Cardiac muscle cell (in vitro differentiated cells and primary cell): ENCODE measurements around the gene AMHR2. TPM values are rescaled to one million over a fixed set of nuclear protein-coding genes. Genes with fewer than 3 reads are reported as not detected.

Source experiments
- DNase-seq, 2 donors: peaks; one replicate each; pipeline versions ENCODE4 v3.0.0 to v3.0.0-alpha.2; 2010 to 2017; ENCODE audit warnings: low read depth in 1 of 2, low spot score in 1 of 2
- H3K27ac ChIP-seq: fragments of 200-600 bp; sonication (generic); 2 replicates; pipeline ENCODE4 v1.5.1; 2016
- H3K27me3 ChIP-seq: fragments of 200-600 bp; sonication (generic); 2 replicates; pipeline ENCODE4 v1.6.0; 2016; ENCODE audit warnings: control low read depth
- H3K36me3 ChIP-seq: fragments of 200-600 bp; sonication (generic); 2 replicates; pipeline ENCODE4 v1.5.1; 2016; ENCODE audit warnings: control low read depth
- H3K4me1 ChIP-seq: fragments of 200-600 bp; sonication (generic); 2 replicates; pipeline ENCODE4 v1.8.1; 2017; ENCODE audit warnings: low read depth, mild to moderate bottlenecking, mixed run types
- H3K4me3 ChIP-seq: fragments of 200-600 bp; sonication (generic); 2 replicates; pipeline ENCODE4 v1.5.1; 2016; ENCODE audit warnings: mild to moderate bottlenecking
- H3K9me3 ChIP-seq: fragments of 200-600 bp; sonication (generic); 2 replicates; pipeline ENCODE4 v1.5.1; 2017; ENCODE audit warnings: low read depth, mild to moderate bottlenecking, control low read depth
- polyA plus RNA-seq: library from polyadenylated mRNA; unstranded; fragments of >200 nt; fragmentation: Nextera tagmentation; extraction: Ambion mirVana; gene quantifications from 2 replicates; pipeline ENCODE4 v1.2.1, GENCODE V29; 2016
- total RNA-seq: library from RNA; depleted of rRNA; stranded (reverse); fragments of >200 nt; gene quantifications from 2 replicates; pipeline ENCODE4 v1.2.3, GENCODE V29; 2016
- TF ChIP-seq, protein P1 (sequence below): IDR thresholded peaks from 2 replicates; pipeline ENCODE4 v1.5.1; 2012; ENCODE audit warnings: low read depth, mild to moderate bottlenecking, low read length

The AMHR2 gene
- total and polyA plus RNA-seq, 2 experiments from 2014 or later, result 39.8 to 53.4 TPM

DNA sequence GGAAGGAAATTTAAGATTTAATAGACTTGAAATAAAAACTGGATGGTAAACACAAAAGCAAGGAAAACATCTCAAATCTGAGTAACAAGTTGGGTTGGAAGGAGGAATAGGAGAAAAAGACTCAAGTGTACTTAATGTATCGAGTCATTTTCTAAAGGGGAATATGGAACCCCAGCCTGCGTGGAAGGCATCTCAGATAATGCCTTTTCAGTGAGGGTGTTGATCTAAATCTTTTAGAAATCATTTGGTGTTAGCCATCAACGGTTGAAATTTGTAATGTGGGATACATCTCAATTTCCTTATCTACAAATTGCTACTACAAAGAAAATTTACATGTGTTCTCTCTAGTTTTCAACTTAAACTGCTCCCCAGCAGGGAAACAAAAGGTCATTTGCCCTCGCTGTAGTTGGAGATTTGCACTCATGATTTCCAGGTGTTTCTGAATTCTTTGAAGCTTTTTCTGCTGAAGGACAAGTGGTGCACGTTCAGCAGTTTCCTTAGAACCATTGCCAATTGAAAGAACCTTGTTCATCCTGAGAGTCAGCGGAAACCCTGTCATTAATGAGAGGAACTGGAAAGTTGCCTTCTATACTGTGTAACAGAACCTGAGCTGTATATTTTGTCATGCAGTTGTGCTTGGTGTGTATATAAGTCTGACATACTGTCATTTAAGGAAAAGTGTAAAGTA is 30.4 kb downstream of the AMHR2 start:
- Histone ChIP-seq H3K27me3 (no peaks in the 10 kb centered on the region), H3K36me3 (peaks cover 50% of the 10 kb centered on the region), H3K4me3 (peak overlapping the region; percentile 87), H3K4me1 (peaks cover 36% of the 10 kb centered on the region), H3K9me3 (no peaks in the 10 kb centered on the region), H3K27ac (peak overlapping the region; percentile 99)
- TF ChIP-seq, protein P1, sequence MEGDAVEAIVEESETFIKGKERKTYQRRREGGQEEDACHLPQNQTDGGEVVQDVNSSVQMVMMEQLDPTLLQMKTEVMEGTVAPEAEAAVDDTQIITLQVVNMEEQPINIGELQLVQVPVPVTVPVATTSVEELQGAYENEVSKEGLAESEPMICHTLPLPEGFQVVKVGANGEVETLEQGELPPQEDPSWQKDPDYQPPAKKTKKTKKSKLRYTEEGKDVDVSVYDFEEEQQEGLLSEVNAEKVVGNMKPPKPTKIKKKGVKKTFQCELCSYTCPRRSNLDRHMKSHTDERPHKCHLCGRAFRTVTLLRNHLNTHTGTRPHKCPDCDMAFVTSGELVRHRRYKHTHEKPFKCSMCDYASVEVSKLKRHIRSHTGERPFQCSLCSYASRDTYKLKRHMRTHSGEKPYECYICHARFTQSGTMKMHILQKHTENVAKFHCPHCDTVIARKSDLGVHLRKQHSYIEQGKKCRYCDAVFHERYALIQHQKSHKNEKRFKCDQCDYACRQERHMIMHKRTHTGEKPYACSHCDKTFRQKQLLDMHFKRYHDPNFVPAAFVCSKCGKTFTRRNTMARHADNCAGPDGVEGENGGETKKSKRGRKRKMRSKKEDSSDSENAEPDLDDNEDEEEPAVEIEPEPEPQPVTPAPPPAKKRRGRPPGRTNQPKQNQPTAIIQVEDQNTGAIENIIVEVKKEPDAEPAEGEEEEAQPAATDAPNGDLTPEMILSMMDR, result no peak
- no peak for DNase-seq

GRCh38 chr12:53454707-53455106 is 31.1 kb downstream of the AMHR2 start:
- DNase-seq, result no peak
- H3K4me3 ChIP-seq, result no peak overlapping the region

DNA sequence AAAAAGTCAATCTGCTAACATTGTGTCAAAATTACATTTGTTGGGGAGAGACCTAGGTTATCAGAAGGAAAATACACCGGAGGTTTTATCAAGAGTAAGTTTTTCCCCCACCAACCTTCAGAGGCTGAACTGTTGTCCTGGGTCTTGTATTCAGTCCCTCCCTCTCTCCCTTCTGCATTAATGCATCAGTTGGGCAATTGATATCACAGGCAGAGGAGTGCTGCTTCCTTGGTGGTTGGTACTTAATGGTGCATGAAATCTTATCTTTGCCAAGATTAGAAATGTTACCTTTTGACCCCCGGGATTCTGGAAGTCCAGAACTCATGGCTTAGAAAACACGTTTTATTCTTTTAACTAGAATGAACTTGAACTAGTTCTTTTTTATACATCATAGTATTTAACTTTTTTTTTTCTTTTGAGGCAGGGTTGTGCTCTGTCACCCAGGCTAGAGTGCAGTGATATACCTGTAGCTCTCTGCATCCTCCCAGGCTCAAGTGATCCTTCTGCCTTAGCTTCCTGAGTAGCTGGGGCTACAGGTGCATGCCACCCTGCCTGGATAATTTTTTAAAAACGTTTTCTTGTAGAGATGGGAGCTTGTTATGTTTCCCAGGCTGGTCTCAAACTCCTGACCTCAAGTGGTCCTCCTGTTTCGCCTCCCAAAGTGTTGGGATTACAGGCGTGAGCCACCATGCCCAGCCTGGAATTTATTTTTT is 33.2 kb downstream of the AMHR2 start:
- Histone ChIP-seq H3K4me3 (no peak overlapping the region), H3K27ac (peak overlapping the region; percentile 68), H3K36me3 (peaks cover 77% of the 10 kb centered on the region), H3K9me3 (no peaks in the 10 kb centered on the region), H3K27me3 (no peaks in the 10 kb centered on the region), H3K4me1 (peaks cover 61% of the 10 kb centered on the region)
- DNase-seq, result no peak
- TF ChIP-seq, protein P1, result no peak

More at GRCh38 chr12:53454707-53455106, 31.1 kb downstream of the AMHR2 start:
- H3K27me3 ChIP-seq, result no peaks in the 10 kb centered on the region
- H3K9me3 ChIP-seq, result no peaks in the 10 kb centered on the region
- peaks cover 56% of the 10 kb centered on the region for H3K36me3 ChIP-seq
- H3K4me1 ChIP-seq, result peaks cover 40% of the 10 kb centered on the region
- no peak overlapping the region for H3K27ac ChIP-seq
- TF ChIP-seq, protein P1, result no peak

GRCh38 chr12:53459097-53459496 is 35.4 kb downstream of the AMHR2 start:
- DNase-seq, result no peak
- Histone ChIP-seq H3K4me1 (peaks cover 65% of the 10 kb centered on the region), H3K27ac (peak overlapping the region; percentile 88), H3K4me3 (no peak overlapping the region), H3K9me3 (no peaks in the 10 kb centered on the region), H3K36me3 (peaks cover 98% of the 10 kb centered on the region), H3K27me3 (no peaks in the 10 kb centered on the region)
- TF ChIP-seq, protein P1, result no peak

DNA sequence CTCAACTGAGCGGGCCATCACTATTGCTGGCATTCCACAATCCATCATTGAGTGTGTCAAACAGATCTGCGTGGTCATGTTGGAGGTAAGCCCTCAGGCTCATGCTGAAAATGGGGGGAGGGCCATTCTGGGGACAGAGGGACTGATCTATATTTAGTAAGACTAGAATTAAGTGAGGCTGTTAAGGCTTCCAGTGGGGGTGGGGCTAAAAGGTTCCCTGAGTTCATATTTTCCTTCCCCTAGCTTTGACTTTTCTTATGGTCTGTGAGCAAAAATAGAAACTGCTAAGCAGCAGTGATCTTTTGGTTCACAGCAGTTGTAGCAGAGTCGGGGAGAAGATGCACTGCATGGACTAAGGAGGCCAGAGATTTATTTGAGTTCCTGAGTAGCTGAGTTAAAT is 37.4 kb downstream of the AMHR2 start:
- Histone ChIP-seq H3K27ac (peak overlapping the region; percentile 88), H3K27me3 (no peaks in the 10 kb centered on the region), H3K4me3 (peak overlapping the region; percentile 10), H3K4me1 (peaks cover 46% of the 10 kb centered on the region), H3K9me3 (no peaks in the 10 kb centered on the region), H3K36me3 (peaks cover 96% of the 10 kb centered on the region)
- TF ChIP-seq, protein P1, result no peak
- peak in 1 of 2 donors; percentile 90 for DNase-seq
